Amniotic stem cell (primary cell): ENCODE measurements around the gene SCG3.

Source experiments
- DNase-seq: peaks from one replicate; lab custom pipeline; 2025; lab: John Stamatoyannopoulos, UW

Gene SCG3

GRCh38 chr15:51758645-51759044 is 77.3 kb downstream of the SCG3 start:
- no peak for DNase-seq

DNA sequence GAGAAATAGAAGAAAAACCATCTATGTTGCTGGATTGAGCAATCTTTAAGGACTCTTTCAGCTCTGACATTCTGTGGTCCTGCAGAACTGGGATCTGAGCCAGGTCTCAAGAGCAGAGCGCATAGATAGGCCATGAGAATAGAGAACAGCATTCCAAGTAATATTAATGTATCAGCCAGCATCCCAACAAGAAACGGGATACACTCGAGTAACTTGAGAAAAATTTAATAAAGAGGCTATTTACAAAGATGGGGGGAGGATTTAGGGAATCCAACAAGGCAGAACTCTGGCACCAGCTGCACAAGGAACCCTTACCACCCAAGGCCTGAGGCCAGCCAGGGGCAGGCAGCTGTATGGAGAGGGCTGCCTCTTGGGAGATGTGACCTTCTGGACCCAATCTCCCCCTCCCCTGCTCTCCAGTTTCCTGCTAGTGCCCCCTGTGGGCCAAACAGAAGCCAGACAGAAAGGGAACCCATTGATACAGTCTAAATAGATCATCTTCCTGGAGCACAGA is 78.3 kb downstream of the SCG3 start:
- no peak for DNase-seq

GRCh38 chr15:51760805-51761204 is 79.5 kb downstream of the SCG3 start:
- no peak for DNase-seq

DNA sequence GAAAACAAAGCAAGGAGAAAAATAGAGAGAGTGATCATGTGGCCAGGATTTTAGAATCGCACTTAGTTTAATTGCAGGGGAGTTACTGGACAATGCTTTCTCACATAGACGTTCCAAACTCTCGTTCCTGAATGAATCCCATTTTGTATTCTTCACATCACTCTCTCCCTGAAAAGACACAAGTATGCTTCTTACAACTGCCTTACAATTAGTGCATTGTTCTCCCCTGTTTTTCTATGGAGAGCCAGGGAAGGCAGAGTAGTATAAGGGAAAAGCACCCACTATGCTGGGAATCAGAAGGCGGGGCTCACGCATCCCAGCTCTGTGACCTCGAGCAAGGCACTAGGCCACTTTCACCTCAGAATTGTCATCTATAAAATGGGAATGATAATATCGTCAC is 84.4 kb downstream of the SCG3 start:
- no peak for DNase-seq

GRCh38 chr15:51766341-51766740 is 85.0 kb downstream of the SCG3 start:
- DNase-seq, result no peak

GRCh38 chr15:51768018-51768417 is 86.7 kb downstream of the SCG3 start:
- DNase-seq, result no peak
